Measurements from ENCODE around the gene PEDS1. TPM values are rescaled to one million over a fixed set of nuclear protein-coding genes. Genes with fewer than 3 reads are reported as not detected.
"Not testable (repeated sequence)": the region's sequence is repeated elsewhere in the genome, so short reads cannot be mapped to it uniquely, and the experiment has no call there.

Gene PEDS1
- total and polyA plus RNA-seq, 4 donors: 21.9 to 43.4 (median 34.4) TPM

DNA sequence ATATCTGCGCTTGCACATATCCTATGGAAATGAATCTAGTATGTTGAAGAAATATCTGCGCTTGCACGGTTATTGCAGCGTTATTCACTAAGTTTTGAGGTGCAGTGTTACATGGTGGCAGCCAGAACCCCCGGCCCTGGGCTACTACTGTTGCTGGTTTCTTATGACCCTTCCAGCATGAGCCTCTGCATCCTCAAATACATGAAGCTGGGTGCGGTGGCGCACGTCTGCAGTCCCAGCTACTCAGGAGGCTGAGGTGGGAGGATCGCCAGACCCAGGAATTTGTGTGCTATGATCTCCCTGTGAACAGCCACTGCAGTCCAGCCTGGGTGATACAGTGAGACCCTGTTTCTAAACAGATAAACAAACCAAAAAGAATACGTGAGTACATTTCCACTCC, 27.8 kb upstream of the PEDS1 start:
- H3K4me3 ChIP-seq: no peak overlapping the region
- H3K9me3 ChIP-seq (ENCODE audit: control insufficient read depth in 4 of 4, insufficient read depth in 3 of 4, low read length in 3 of 4): no peaks in the 10 kb centered on the region
- DNase-seq (no peak), ATAC-seq (ENCODE audit: insufficient read depth, low FRiP score) (no peak)
- H3K27ac ChIP-seq (ENCODE audit: low read depth in 1 of 2, low read length in 1 of 2): no peak overlapping the region
- H3K4me1 ChIP-seq (ENCODE audit: control insufficient read depth in 5 of 5, insufficient read depth in 5 of 5, low read length in 5 of 5): no peaks in the 10 kb centered on the region
- H3K9ac ChIP-seq (ENCODE audit: insufficient read depth in 1 of 2, low read length in 2 of 2): no peak overlapping the region
- TF ChIP-seq, protein P1, sequence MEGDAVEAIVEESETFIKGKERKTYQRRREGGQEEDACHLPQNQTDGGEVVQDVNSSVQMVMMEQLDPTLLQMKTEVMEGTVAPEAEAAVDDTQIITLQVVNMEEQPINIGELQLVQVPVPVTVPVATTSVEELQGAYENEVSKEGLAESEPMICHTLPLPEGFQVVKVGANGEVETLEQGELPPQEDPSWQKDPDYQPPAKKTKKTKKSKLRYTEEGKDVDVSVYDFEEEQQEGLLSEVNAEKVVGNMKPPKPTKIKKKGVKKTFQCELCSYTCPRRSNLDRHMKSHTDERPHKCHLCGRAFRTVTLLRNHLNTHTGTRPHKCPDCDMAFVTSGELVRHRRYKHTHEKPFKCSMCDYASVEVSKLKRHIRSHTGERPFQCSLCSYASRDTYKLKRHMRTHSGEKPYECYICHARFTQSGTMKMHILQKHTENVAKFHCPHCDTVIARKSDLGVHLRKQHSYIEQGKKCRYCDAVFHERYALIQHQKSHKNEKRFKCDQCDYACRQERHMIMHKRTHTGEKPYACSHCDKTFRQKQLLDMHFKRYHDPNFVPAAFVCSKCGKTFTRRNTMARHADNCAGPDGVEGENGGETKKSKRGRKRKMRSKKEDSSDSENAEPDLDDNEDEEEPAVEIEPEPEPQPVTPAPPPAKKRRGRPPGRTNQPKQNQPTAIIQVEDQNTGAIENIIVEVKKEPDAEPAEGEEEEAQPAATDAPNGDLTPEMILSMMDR (IDR thresholded peaks at IDR 0.05; ENCODE audit: control extremely low read depth, extremely low read depth): no peak
- no peaks in the 10 kb centered on the region for H3K36me3 ChIP-seq (ENCODE audit: control insufficient read depth in 4 of 4, insufficient read depth in 4 of 4, low read length in 4 of 4)
- WGBS, 2 donors: 81 to 94% methylated on average over 10 of the region's 10 CpGs
- no peaks in the 10 kb centered on the region for H3K27me3 ChIP-seq (ENCODE audit: control insufficient read depth in 3 of 3, insufficient read depth in 3 of 3, low read length in 2 of 3)

DNA sequence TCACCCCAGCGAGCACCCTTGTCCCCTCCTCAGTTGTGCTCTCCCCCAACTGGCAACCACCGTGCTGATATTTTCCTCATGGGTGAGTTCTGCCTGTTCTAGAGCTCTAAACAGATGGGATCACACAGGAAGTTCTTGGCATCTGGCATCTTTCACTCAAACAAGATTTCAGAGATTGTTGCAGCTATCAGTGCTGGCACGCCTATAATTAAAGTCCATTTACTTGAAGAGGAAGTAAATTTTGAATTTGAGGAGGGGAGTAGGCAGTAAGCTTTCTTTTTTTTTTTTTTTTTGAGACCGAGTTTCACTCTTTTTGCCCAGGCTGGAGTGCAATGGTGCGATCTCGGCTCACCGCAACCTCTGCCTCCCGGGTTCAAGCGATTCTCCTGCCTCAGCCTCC, 25.1 kb upstream of the PEDS1 start:
- WGBS, 2 donors: 85 to 86% methylated on average over 9 of the region's 9 CpGs
- H3K27me3 ChIP-seq (ENCODE audit: control insufficient read depth in 3 of 3, insufficient read depth in 3 of 3, low read length in 2 of 3); H3K4me1 ChIP-seq (ENCODE audit: control insufficient read depth in 5 of 5, insufficient read depth in 5 of 5, low read length in 5 of 5); H3K27ac ChIP-seq (ENCODE audit: low read depth in 1 of 2, low read length in 1 of 2); ATAC-seq (ENCODE audit: insufficient read depth, low FRiP score); DNase-seq; H3K4me3 ChIP-seq; H3K9me3 ChIP-seq (ENCODE audit: control insufficient read depth in 4 of 4, insufficient read depth in 3 of 4, low read length in 3 of 4); H3K9ac ChIP-seq (ENCODE audit: insufficient read depth in 1 of 2, low read length in 2 of 2); H3K36me3 ChIP-seq (ENCODE audit: control insufficient read depth in 4 of 4, insufficient read depth in 4 of 4, low read length in 4 of 4): not testable (repeated sequence)

DNA sequence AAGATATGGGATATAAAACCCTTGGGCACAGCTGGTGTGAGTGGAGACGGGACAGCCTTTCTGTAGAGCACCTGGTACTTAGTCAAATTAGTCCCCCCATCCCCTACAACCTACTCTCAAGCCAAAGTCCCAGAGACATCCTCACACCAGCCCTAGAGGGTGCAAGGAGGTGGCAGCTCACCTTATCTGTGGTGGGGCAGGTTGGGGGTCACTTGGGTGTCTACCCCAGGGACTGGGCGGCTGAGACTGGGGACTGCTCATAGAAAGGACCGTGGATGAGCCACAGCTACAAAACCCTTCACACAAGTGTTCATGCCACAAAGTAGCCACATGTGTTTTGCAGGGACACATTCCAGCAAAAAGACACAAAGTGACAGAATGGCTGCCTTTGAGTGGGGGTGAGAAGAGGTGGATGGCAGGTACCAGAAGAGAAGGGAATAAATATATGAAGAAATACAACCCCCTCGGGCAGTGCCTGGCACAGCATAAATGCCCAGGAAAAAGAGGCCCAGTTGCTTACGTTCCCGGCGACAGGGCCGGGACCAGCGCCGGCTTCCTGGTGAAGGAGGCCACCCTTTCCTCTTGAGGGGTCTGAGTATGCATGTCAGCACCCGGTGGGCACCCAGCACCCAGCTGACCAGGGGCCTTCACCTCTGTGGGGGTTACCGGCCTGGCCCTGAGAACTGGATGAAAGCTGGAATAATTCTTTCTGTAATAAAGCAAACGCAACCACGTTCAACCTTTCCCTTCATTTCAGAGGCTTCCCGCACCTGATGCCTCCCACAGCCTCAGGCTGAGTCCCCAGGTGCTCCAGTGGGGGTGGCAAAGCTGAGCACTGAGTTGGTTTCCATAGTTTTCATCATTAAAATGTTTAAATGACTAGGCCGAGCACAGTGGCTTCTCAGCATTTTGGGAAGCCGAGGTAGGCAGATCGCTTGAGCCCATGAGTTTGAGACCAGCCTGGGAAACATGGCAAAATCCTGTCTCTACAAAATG, 22.7 kb upstream of the PEDS1 start:
- Histone ChIP-seq H3K9ac (ENCODE audit: insufficient read depth in 1 of 2, low read length in 2 of 2) (no peak overlapping the region), H3K4me3 (no peak overlapping the region), H3K4me1 (ENCODE audit: control insufficient read depth in 5 of 5, insufficient read depth in 5 of 5, low read length in 5 of 5) (peaks cover 0 to 13% (median 6%) of the 10 kb centered on the region in 5 donors), H3K36me3 (ENCODE audit: control insufficient read depth in 4 of 4, insufficient read depth in 4 of 4, low read length in 4 of 4) (no peaks in the 10 kb centered on the region), H3K27ac (ENCODE audit: low read depth in 1 of 2, low read length in 1 of 2) (no peak overlapping the region), H3K9me3 (ENCODE audit: control insufficient read depth in 4 of 4, insufficient read depth in 3 of 4, low read length in 3 of 4) (no peaks in the 10 kb centered on the region), H3K27me3 (ENCODE audit: control insufficient read depth in 3 of 3, insufficient read depth in 3 of 3, low read length in 2 of 3) (no peaks in the 10 kb centered on the region)
- ATAC-seq (ENCODE audit: insufficient read depth, low FRiP score): no peak
- WGBS, 2 donors: 93 to 97% methylated on average over 18 of the region's 18 CpGs
- DNase-seq: no peak
- TF ChIP-seq, protein P1 (IDR thresholded peaks at IDR 0.05; ENCODE audit: control extremely low read depth, extremely low read depth): no peak

DNA sequence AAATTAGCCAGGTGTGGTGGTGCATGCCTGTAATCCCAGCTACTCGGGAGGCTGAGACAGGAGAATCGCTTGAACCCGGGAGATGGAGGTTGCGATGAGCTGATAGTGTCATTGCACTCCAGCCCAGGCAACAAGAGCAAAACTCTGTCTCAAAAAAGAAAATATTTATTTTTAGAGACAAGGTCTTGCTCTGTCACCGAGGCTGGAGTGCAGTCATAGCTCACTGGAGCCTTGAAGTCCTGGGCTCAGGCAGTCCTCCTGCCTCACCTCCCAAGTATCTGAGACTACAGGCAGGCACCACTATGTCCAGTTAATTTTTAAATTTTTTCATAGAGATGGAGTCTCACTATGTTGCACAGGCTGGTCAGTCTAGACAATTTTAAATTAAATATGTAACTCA, 20.9 kb upstream of the PEDS1 start:
- 89 to 95% methylated on average over 5 of the region's 5 CpGs for WGBS, 2 donors
- Histone ChIP-seq H3K9me3 (ENCODE audit: control insufficient read depth in 4 of 4, insufficient read depth in 3 of 4, low read length in 3 of 4) (no peaks in the 10 kb centered on the region), H3K4me3 (no peak overlapping the region), H3K27me3 (ENCODE audit: control insufficient read depth in 3 of 3, insufficient read depth in 3 of 3, low read length in 2 of 3) (no peaks in the 10 kb centered on the region), H3K9ac (ENCODE audit: insufficient read depth in 1 of 2, low read length in 2 of 2) (no peak overlapping the region), H3K36me3 (ENCODE audit: control insufficient read depth in 4 of 4, insufficient read depth in 4 of 4, low read length in 4 of 4) (no peaks in the 10 kb centered on the region), H3K4me1 (ENCODE audit: control insufficient read depth in 5 of 5, insufficient read depth in 5 of 5, low read length in 5 of 5) (peaks cover 0 to 13% (median 6%) of the 10 kb centered on the region in 5 donors), H3K27ac (ENCODE audit: low read depth in 1 of 2, low read length in 1 of 2) (no peak overlapping the region)
- ATAC-seq (ENCODE audit: insufficient read depth, low FRiP score) (no peak), DNase-seq (no peak)
- TF ChIP-seq, protein P1 (IDR thresholded peaks at IDR 0.05; ENCODE audit: control extremely low read depth, extremely low read depth): no peak

Data from lung (tissue), 12 donors.